ENCODE measurements around the gene FOXJ2. TPM values are rescaled to one million over a fixed set of nuclear protein-coding genes. Genes with fewer than 3 reads are reported as not detected.
"Not testable (repeated sequence)": the region's sequence is repeated elsewhere in the genome, so short reads cannot be mapped to it uniquely, and the experiment has no call there.

Gene FOXJ2
- total and polyA plus RNA-seq, 2 of the 4 experiments (the other 2 are of a cell fraction), result 3.0 to 8.4 TPM

DNA sequence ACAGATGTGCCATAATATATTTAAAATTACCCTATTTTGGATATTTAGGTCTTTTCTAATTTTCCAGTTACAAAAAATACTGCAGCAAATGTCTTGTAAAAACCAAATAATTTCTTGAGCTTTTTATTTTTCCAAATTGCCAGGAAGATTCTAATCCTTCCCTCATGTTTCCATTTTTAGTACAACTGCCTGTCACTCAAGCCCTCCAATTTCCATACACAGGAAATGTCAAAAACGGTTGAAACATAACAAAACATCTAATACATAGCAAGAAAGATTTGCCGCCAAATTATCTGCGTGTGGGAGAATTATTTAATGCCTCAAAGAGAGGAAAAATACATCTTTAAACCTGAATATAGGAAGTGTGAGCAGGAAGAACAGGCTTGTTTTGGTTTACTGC, 2.3 kb upstream of the FOXJ2 start:
- no peak overlapping the region for H3K18ac ChIP-seq (ENCODE audit: low read depth, low read length)
- no peak overlapping the region for H2BK5ac ChIP-seq (ENCODE audit: low read depth, low read length, poor library complexity, severe bottlenecking)
- no peak overlapping the region for H2AFZ ChIP-seq (replicated peaks; ENCODE audit: low read length, poor library complexity)
- H2AK5ac ChIP-seq (ENCODE audit: low read depth, low read length), result no peak overlapping the region
- in situ Hi-C loops (cut with MboI; ENCODE audit: low sequenced_read_pairs), result loop anchor here (25.0 kb wide), 1 partner anchor 393 kb away; no protein-coding TSS in a partner anchor
- H3K4me1 ChIP-seq (ENCODE audit: control insufficient read depth, insufficient read depth, low read length), result peaks cover 14% of the 10 kb centered on the region
- POLR2A ChIA-PET (ENCODE audit: unreplicated experiment), result no interaction called here
- no peak for DNase-seq
- H3K9ac ChIP-seq (ENCODE audit: low read depth, low read length), result no peak overlapping the region
- H4K91ac ChIP-seq (ENCODE audit: insufficient read depth, low read depth, low read length), result no peak overlapping the region
- peaks cover 15 to 39% of the 10 kb centered on the region in 2 experiments; a peak in 3 of 4 replicates for H3K79me1 ChIP-seq (ENCODE audit: low read depth in 1 of 2, low read length in 2 of 2)
- CTCF ChIA-PET, result no interaction called here
- WGBS, 2 experiments (ENCODE audit: extremely low coverage in 2 of 2, insufficient read length in 1 of 2), result no CpG with 5 or more reads among the region's 3 CpGs
- no peak overlapping the region for H3K14ac ChIP-seq (replicated peaks; ENCODE audit: low read depth, low read length)
- H4K5ac ChIP-seq (ENCODE audit: low read depth, low read length), result no peak overlapping the region
- H3K9me1 ChIP-seq (ENCODE audit: insufficient read depth, low read length), result peaks cover 15% of the 10 kb centered on the region
- no peak overlapping the region for H3K23ac ChIP-seq (ENCODE audit: low read depth, low read length)
- H3K9me3 ChIP-seq (ENCODE audit: control insufficient read depth, insufficient read depth, low read length), result no peaks in the 10 kb centered on the region
- no peaks in the 10 kb centered on the region for H3K27me3 ChIP-seq (ENCODE audit: control insufficient read depth, insufficient read depth, low read length)
- ATAC-seq (ENCODE audit: low read depth), result no peak
- TF ChIP-seq FOS (IDR thresholded peaks at IDR 0.05; ENCODE audit: low read depth, low read length) (no peak), CEBPB (IDR thresholded peaks at IDR 0.05; ENCODE audit: low read depth, low read length) (no peak), RAD21 (IDR thresholded peaks at IDR 0.05; ENCODE audit: low read length) (no peak)
- TF ChIP-seq, protein P1, sequence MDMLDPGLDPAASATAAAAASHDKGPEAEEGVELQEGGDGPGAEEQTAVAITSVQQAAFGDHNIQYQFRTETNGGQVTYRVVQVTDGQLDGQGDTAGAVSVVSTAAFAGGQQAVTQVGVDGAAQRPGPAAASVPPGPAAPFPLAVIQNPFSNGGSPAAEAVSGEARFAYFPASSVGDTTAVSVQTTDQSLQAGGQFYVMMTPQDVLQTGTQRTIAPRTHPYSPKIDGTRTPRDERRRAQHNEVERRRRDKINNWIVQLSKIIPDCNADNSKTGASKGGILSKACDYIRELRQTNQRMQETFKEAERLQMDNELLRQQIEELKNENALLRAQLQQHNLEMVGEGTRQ (IDR thresholded peaks at IDR 0.05; ENCODE audit: low read depth, low read length), result no peak
- peaks cover 20% of the 10 kb centered on the region; the same call in 1 of the 2 replicates for H4K20me1 ChIP-seq (ENCODE audit: insufficient read depth, low read length)
- no peak overlapping the region for H3K27ac ChIP-seq (ENCODE audit: insufficient read depth, low read length)
- no peaks in the 10 kb centered on the region for H3K36me3 ChIP-seq (ENCODE audit: control insufficient read depth, insufficient read depth, low read length)
- no peak overlapping the region for H2BK15ac ChIP-seq (ENCODE audit: low read depth, low read length)
- no peak overlapping the region for H3K4ac ChIP-seq (ENCODE audit: low read depth, low read length)
- dilution Hi-C loops (cut with HindIII; ENCODE audit: low sequenced_read_pairs, unreplicated experiment), result no loop called here
- H2BK20ac ChIP-seq (ENCODE audit: low read depth, low read length), result no peak overlapping the region
- H3K4me2 ChIP-seq (ENCODE audit: low read depth, low read length), result no peak overlapping the region
- no peak overlapping the region for H3K4me3 ChIP-seq (ENCODE audit: insufficient read depth, low read depth, low read length)
- BruUV-seq (replicated peaks), result no TSS peak
- no peak overlapping the region for H2AK9ac ChIP-seq (replicated peaks; ENCODE audit: low read depth, low read length, poor library complexity)
- H3K56ac ChIP-seq (ENCODE audit: extremely low read depth, insufficient read depth, low read length), result no peak overlapping the region
- no peak overlapping the region for H4K8ac ChIP-seq (ENCODE audit: low read depth in 2 of 2, low read length in 2 of 2)
- no peak overlapping the region for H2BK120ac ChIP-seq (ENCODE audit: low read depth, low read length)
- intact Hi-C loops (cut with micrococcal nuclease), result no loop called here

DNA sequence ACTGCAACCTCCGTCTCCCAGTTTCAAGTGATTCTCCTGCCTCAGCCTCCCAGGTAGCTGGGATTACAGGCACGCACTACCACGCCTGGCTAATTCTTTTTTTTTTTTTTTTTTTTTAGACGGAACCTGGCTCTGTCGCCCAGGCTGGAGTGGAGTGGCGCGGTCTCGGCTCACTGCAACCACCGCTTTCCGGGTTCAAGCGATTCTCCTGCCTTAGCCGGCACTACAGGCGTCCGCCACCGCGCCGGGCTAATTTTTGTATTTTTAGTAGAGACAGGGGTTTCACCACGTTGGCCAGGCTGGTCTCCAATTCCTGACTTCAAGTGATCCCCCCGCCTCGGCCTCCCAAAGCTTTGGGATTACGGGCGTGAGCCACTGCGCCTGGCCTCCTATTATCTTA, 1.5 kb upstream of the FOXJ2 start:
- intact Hi-C loops (cut with micrococcal nuclease), result not testable (repeated sequence)
- WGBS, 2 experiments (ENCODE audit: extremely low coverage in 2 of 2, insufficient read length in 1 of 2), result 100% methylated on average over 2 of the region's 23 CpGs; no CpG with 5 or more reads in 1 of the 2 experiments

More for the DNA sequence above, 1.5 kb upstream of the FOXJ2 start:
- H2AFZ ChIP-seq (replicated peaks; ENCODE audit: low read length, poor library complexity); H3K27ac ChIP-seq (ENCODE audit: insufficient read depth, low read length); H3K27me3 ChIP-seq (ENCODE audit: control insufficient read depth, insufficient read depth, low read length); H3K4me3 ChIP-seq (ENCODE audit: insufficient read depth, low read depth, low read length); H2BK120ac ChIP-seq (ENCODE audit: low read depth, low read length); dilution Hi-C loops (cut with HindIII; ENCODE audit: low sequenced_read_pairs, unreplicated experiment); H3K18ac ChIP-seq (ENCODE audit: low read depth, low read length); H4K91ac ChIP-seq (ENCODE audit: insufficient read depth, low read depth, low read length); H2AK9ac ChIP-seq (replicated peaks; ENCODE audit: low read depth, low read length, poor library complexity); H2AK5ac ChIP-seq (ENCODE audit: low read depth, low read length); H2BK5ac ChIP-seq (ENCODE audit: low read depth, low read length, poor library complexity, severe bottlenecking); H4K5ac ChIP-seq (ENCODE audit: low read depth, low read length); ATAC-seq (ENCODE audit: low read depth); H3K4ac ChIP-seq (ENCODE audit: low read depth, low read length); H3K23ac ChIP-seq (ENCODE audit: low read depth, low read length); H3K14ac ChIP-seq (replicated peaks; ENCODE audit: low read depth, low read length); DNase-seq; H2BK15ac ChIP-seq (ENCODE audit: low read depth, low read length); H3K9ac ChIP-seq (ENCODE audit: low read depth, low read length); H2BK20ac ChIP-seq (ENCODE audit: low read depth, low read length); H3K56ac ChIP-seq (ENCODE audit: extremely low read depth, insufficient read depth, low read length); H3K9me3 ChIP-seq (ENCODE audit: control insufficient read depth, insufficient read depth, low read length); H3K36me3 ChIP-seq (ENCODE audit: control insufficient read depth, insufficient read depth, low read length); H4K8ac ChIP-seq (ENCODE audit: low read depth in 2 of 2, low read length in 2 of 2); BruUV-seq (replicated peaks); H3K4me2 ChIP-seq (ENCODE audit: low read depth, low read length); POLR2A ChIA-PET (ENCODE audit: unreplicated experiment): not testable (repeated sequence)
- CTCF ChIA-PET, result interaction anchor here (0.6 kb wide), 1 partner anchor 130 kb away, joined by 6 read pairs; no protein-coding TSS in a partner anchor
- Histone ChIP-seq H4K20me1 (ENCODE audit: insufficient read depth, low read length) (peaks cover 27% of the 10 kb centered on the region; the same call in 1 of the 2 replicates), H3K79me1 (ENCODE audit: low read depth in 1 of 2, low read length in 2 of 2) (peaks cover 23 to 43% of the 10 kb centered on the region in 2 experiments; a peak in 3 of 4 replicates), H3K9me1 (ENCODE audit: insufficient read depth, low read length) (peaks cover 19% of the 10 kb centered on the region), H3K4me1 (ENCODE audit: control insufficient read depth, insufficient read depth, low read length) (peaks cover 16% of the 10 kb centered on the region)
- in situ Hi-C loops (cut with MboI; ENCODE audit: low sequenced_read_pairs), result loop anchor here (25.0 kb wide), 1 partner anchor 394 kb away; no protein-coding TSS in a partner anchor

Data from IMR-90 (cell line).